HCT116 (cell line): ENCODE measurements around the gene XYLT1. TPM values are rescaled to one million over a fixed set of nuclear protein-coding genes. Genes with fewer than 3 reads are reported as not detected.

Experiments used
- ATAC-seq: fragments of 200-7000 bp; cut with Tn5 transposase; 2 replicates; pipeline ENCODE4 v1.9.1; 2020; ENCODE audit warnings: mild to moderate bottlenecking, moderate library complexity
- BruUV-seq: library from RNA; stranded (reverse); fragments of 400-500 nt; replicated peaks from 2 replicates; lab custom pipeline; 2021; lab: Mats Ljungman, UMichigan
- CTCF ChIA-PET: fragments of 300-600 bp; sonication (Branson Sonifier 250); formaldehyde crosslinking; loops from one replicate; lab custom pipeline; 2021; ENCODE audit warnings: antibody characterized with exemption; lab: Charles Lee
- POLR2A ChIA-PET: fragments of 300-600, 350-600 bp; sonication (Branson Sonifier 250); formaldehyde crosslinking; loops from one replicate; lab custom pipeline; 2021; ENCODE audit warnings: antibody characterized with exemption; lab: Charles Lee
- RAD21 ChIA-PET, 2 experiments: fragments of 300-600 bp; sonication (Branson Sonifier 250); formaldehyde crosslinking; loops; one replicate each; lab custom pipeline; 2023; ENCODE audit warnings: low total read pairs in 2 of 2; ENCODE audit not compliant: uncharacterized antibody in 2 of 2, unreplicated experiment in 2 of 2, low non-redundant PET in 1 of 2; lab: Charles Lee
- DNase-seq: peaks from one replicate; pipeline ENCODE4 v3.0.0-alpha.2; 2010; ENCODE audit warnings: low read depth, low spot score
- H2AFZ ChIP-seq: fragments of 200-600 bp; shearing (Covaris generic), sonication (generic); 2 replicates; pipeline ENCODE4 v1.6.1; 2017; ENCODE audit warnings: low read depth, mixed run types, mixed read lengths, antibody characterized with exemption, low read length; ENCODE audit not compliant: poor library complexity, severe bottlenecking
- H3K27ac ChIP-seq: 2 replicates; pipeline ENCODE4 v1.5.1; 2012; ENCODE audit warnings: low read depth, low read length
- H3K27me3 ChIP-seq: fragments of 200-600 bp; sonication (generic); 2 replicates; pipeline ENCODE4 v1.6.1; 2016; ENCODE audit warnings: mixed run types, low read length, mixed read lengths; ENCODE audit not compliant: insufficient read depth
- H3K36me3 ChIP-seq, 2 experiments: fragments of 200-500 bp in 1 of 2; fragments of 200-600 bp in 1 of 2; sonication (Bioruptor generic) in 1 of 2; sonication (generic) in 1 of 2; 2 replicates each; pipeline versions ENCODE4 v1.5.1 to v1.6.1; 2014 to 2016; ENCODE audit warnings: low read length in 2 of 2, inconsistent platforms in 1 of 2, mixed read lengths in 1 of 2, mixed run types in 1 of 2; ENCODE audit not compliant: insufficient read depth in 2 of 2, control insufficient read depth in 1 of 2
- H3K4me1 ChIP-seq, 2 experiments: fragments of 200-600 bp in 1 of 2; sonication (generic) in 1 of 2; 2 replicates each; pipeline versions ENCODE4 v1.5.1 to v1.6.1; 2012 to 2017; ENCODE audit warnings: low read length in 2 of 2, inconsistent platforms in 1 of 2, mild to moderate bottlenecking in 1 of 2, mixed read lengths in 1 of 2, mixed run types in 1 of 2, moderate library complexity in 1 of 2; ENCODE audit not compliant: insufficient read depth in 2 of 2, control insufficient read depth in 1 of 2
- H3K4me2 ChIP-seq: fragments of 200-600 bp; sonication (generic); 2 replicates; pipeline ENCODE4 v1.6.1; 2017; ENCODE audit warnings: mixed run types, low read length, mixed read lengths
- H3K4me3 ChIP-seq, 2 experiments: fragments of 200-600 bp in 1 of 2; sonication (generic) in 1 of 2; replicated peaks in 1 of 2; 2 replicates each; pipeline ENCODE4 v1.5.1; 2011 to 2016; ENCODE audit warnings: low read length in 2 of 2, control low read depth in 1 of 2, low read depth in 1 of 2, mild to moderate bottlenecking in 1 of 2, mixed read lengths in 1 of 2, mixed run types in 1 of 2
- H3K79me2 ChIP-seq: fragments of 200-600 bp; sonication (generic); 2 replicates; pipeline ENCODE4 v1.6.1; 2017; ENCODE audit warnings: mild to moderate bottlenecking, mixed run types, low read length, moderate library complexity, mixed read lengths; ENCODE audit not compliant: insufficient read depth
- H3K9ac ChIP-seq: fragments of 200-600 bp; sonication (generic); 2 replicates; pipeline ENCODE4 v1.6.1; 2016; ENCODE audit warnings: low read length, mixed read lengths
- H3K9me2 ChIP-seq: fragments of 200-600 bp; sonication (generic), shearing (Covaris generic); 2 replicates; pipeline ENCODE4 v1.6.1; 2017; ENCODE audit warnings: mixed run types, mild to moderate bottlenecking, moderate library complexity; ENCODE audit not compliant: insufficient read depth
- H3K9me3 ChIP-seq, 2 experiments: fragments of 200-500 bp in 1 of 2; fragments of 200-600 bp in 1 of 2; sonication (Bioruptor generic) in 1 of 2; sonication (generic) in 1 of 2; 2 replicates each; pipeline ENCODE4 v1.6.1; 2014 to 2017; ENCODE audit warnings: low read length in 2 of 2, mixed read lengths in 2 of 2, inconsistent platforms in 1 of 2, low read depth in 1 of 2, mild to moderate bottlenecking in 1 of 2, mixed run types in 1 of 2, moderate library complexity in 1 of 2; ENCODE audit not compliant: control insufficient read depth in 1 of 2, insufficient read depth in 1 of 2
- H4K20me1 ChIP-seq: fragments of 200-600 bp; sonication (generic), shearing (Covaris generic); 2 replicates; pipeline ENCODE4 v1.6.1; 2017; ENCODE audit warnings: mixed run types, mild to moderate bottlenecking, moderate library complexity; ENCODE audit not compliant: insufficient read depth
- CEBPB ChIP-seq: IDR thresholded peaks from 2 replicates; pipeline ENCODE4 v1.6.1; 2012; ENCODE audit warnings: low read depth
- EGR1 ChIP-seq: IDR thresholded peaks from 2 replicates; pipeline ENCODE4 v1.6.1; 2012; ENCODE audit warnings: low read depth
- EZH2 ChIP-seq: fragments of 200-600 bp; sonication (generic); IDR thresholded peaks from 2 replicates; pipeline ENCODE4 v1.6.1; 2017; ENCODE audit warnings: antibody characterized with exemption, mixed run types
- EZH2phosphoT487 ChIP-seq: fragments of 200-600 bp; IDR thresholded peaks from 2 replicates; pipeline ENCODE4 v1.6.1; 2018; ENCODE audit warnings: antibody characterized with exemption, borderline replicate concordance
- FOSL1 ChIP-seq: IDR thresholded peaks from 2 replicates; pipeline ENCODE4 v1.6.1; 2012; ENCODE audit warnings: low read depth
- JUND ChIP-seq: IDR thresholded peaks from 2 replicates; pipeline ENCODE4 v1.6.1; 2012
- POLR2A ChIP-seq: IDR thresholded peaks from 2 replicates; pipeline ENCODE4 v1.7.0; 2011; ENCODE audit warnings: borderline replicate concordance; ENCODE audit not compliant: insufficient read depth, insufficient read length; ENCODE audit errors: extremely low read depth
- POLR2AphosphoS5 ChIP-seq: IDR thresholded peaks from 2 replicates; pipeline ENCODE4 v1.6.1; 2011; ENCODE audit warnings: mild to moderate bottlenecking, low read depth, low read length, moderate library complexity
- RAD21 ChIP-seq: IDR thresholded peaks from 2 replicates; pipeline ENCODE4 v1.6.1; 2012; ENCODE audit warnings: low read depth, mild to moderate bottlenecking
- SP1 ChIP-seq: IDR thresholded peaks from 2 replicates; pipeline ENCODE4 v1.6.1; 2012; ENCODE audit warnings: low read depth
- SRF ChIP-seq: IDR thresholded peaks from 2 replicates; pipeline ENCODE4 v1.6.1; 2012; ENCODE audit warnings: low read depth
- TCF7L2 ChIP-seq: IDR thresholded peaks from 2 replicates; pipeline ENCODE4 v1.7.0; 2011; ENCODE audit warnings: borderline replicate concordance, inconsistent platforms; ENCODE audit not compliant: insufficient read depth, insufficient read length; ENCODE audit errors: extremely low read depth
- YY1 ChIP-seq: IDR thresholded peaks from 2 replicates; pipeline ENCODE4 v1.6.1; 2011; ENCODE audit warnings: low read length, low read depth, moderate library complexity, mild to moderate bottlenecking; ENCODE audit not compliant: insufficient replicate concordance; ENCODE audit errors: extremely low read depth
- ZFX ChIP-seq: fragments of 450-650 bp; IDR thresholded peaks from 2 replicates; pipeline ENCODE4 v1.6.1; 2017
- ZNF274 ChIP-seq: fragments of 200-500 bp; sonication (Bioruptor generic); IDR thresholded peaks from 2 replicates; pipeline ENCODE4 v1.6.1; 2014; ENCODE audit warnings: mild to moderate bottlenecking, low read depth, low read length, inconsistent platforms
- intact Hi-C: fragments of 100-400 bp; cut with micrococcal nuclease; formaldehyde crosslinking; loops from 2 replicates; pipeline ENCODE4 v1.10.0; 2022
- total RNA-seq: library from RNA; stranded (reverse); gene quantifications from one replicate; pipeline ENCODE4 v1.2.1, GENCODE V29; 2021; ENCODE audit not compliant: unreplicated experiment
- TF ChIP-seq, protein P1 (sequence below), 3 experiments: fragments of 200-600 bp in 1 of 3; sonication (generic) in 1 of 3; IDR thresholded peaks in 2 of 3; conservative IDR thresholded peaks in 1 of 3; 2 replicates each; pipeline ENCODE4 v1.5.1; 2012 to 2017; ENCODE audit warnings: low read depth in 2 of 3, low read length in 2 of 3, antibody characterized with exemption in 1 of 3, borderline replicate concordance in 1 of 3, control low read depth in 1 of 3, mild to moderate bottlenecking in 1 of 3, mixed read lengths in 1 of 3, mixed run types in 1 of 3, moderate library complexity in 1 of 3; ENCODE audit not compliant: insufficient read depth in 1 of 3
- TF ChIP-seq, protein P2 (sequence below): IDR thresholded peaks from 2 replicates; pipeline ENCODE4 v1.6.1; 2011; ENCODE audit warnings: mild to moderate bottlenecking, low read length, moderate library complexity; ENCODE audit not compliant: insufficient replicate concordance; ENCODE audit errors: extremely low read depth
- TF ChIP-seq, protein P3 (sequence below): IDR thresholded peaks from 2 replicates; pipeline ENCODE4 v1.6.1; 2012; ENCODE audit warnings: low read depth
- TF ChIP-seq, protein P4 (sequence below): IDR thresholded peaks from 2 replicates; pipeline ENCODE4 v1.6.1; 2012

The XYLT1 gene
- total RNA-seq, 1 experiment from 2014 or later, result 4.5 TPM

DNA sequence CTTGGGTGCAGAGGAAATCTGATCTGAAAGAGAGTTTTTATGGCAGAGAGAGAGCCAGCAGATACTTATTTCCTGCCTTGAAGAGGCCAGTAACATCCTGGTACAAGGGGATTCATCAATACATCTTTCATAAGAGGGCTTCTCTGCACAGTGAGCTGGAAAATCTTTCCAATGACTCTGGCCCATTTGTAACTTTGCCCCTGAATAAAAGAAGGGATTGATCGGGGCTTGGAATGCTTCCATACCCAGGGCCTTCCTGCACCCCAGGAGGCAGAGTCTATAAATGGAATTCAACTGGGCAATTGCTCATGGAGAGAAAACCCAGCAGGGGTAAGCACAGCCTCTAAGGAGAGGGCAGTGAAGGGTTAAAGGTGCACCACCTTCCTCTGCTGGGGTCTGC is 163.3 kb downstream of the XYLT1 start:
- RAD21 ChIA-PET, result no interaction called here
- Histone ChIP-seq H2AFZ (no peak overlapping the region), H3K4me2 (no peak overlapping the region), H3K79me2 (no peaks in the 10 kb centered on the region), H3K9me2 (no peaks in the 10 kb centered on the region), H3K36me3 (no peaks in the 10 kb centered on the region), H3K9ac (no peak overlapping the region), H3K9me3 (no peaks in the 10 kb centered on the region), H4K20me1 (no peaks in the 10 kb centered on the region), H3K4me3 (no peak overlapping the region), H3K27ac (no peak overlapping the region), H3K27me3 (no peaks in the 10 kb centered on the region; the same call in 1 of the 2 replicates), H3K4me1 (peaks cover 24 to 42% of the 10 kb centered on the region in 2 experiments)
- TF ChIP-seq, protein P1, sequence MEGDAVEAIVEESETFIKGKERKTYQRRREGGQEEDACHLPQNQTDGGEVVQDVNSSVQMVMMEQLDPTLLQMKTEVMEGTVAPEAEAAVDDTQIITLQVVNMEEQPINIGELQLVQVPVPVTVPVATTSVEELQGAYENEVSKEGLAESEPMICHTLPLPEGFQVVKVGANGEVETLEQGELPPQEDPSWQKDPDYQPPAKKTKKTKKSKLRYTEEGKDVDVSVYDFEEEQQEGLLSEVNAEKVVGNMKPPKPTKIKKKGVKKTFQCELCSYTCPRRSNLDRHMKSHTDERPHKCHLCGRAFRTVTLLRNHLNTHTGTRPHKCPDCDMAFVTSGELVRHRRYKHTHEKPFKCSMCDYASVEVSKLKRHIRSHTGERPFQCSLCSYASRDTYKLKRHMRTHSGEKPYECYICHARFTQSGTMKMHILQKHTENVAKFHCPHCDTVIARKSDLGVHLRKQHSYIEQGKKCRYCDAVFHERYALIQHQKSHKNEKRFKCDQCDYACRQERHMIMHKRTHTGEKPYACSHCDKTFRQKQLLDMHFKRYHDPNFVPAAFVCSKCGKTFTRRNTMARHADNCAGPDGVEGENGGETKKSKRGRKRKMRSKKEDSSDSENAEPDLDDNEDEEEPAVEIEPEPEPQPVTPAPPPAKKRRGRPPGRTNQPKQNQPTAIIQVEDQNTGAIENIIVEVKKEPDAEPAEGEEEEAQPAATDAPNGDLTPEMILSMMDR (IDR thresholded peaks at IDR 0.05 in 2 of 3, conservative IDR thresholded peaks at IDR 0.05 in 1 of 3; ENCODE audit: borderline replicate concordance in 1 of 3, insufficient read depth in 1 of 3, low read depth in 2 of 3, low read length in 2 of 3), result no peak
- TF ChIP-seq RAD21 (no peak), EZH2 (no peak), POLR2A (no peak), POLR2AphosphoS5 (no peak), SRF (no peak), EZH2phosphoT487 (no peak), YY1 (no peak), EGR1 (no peak), SP1 (no peak), FOSL1 (no peak), CEBPB (no peak), JUND (no peak), ZNF274 (no peak), TCF7L2 (no peak), ZFX (no peak)
- TF ChIP-seq, protein P2, sequence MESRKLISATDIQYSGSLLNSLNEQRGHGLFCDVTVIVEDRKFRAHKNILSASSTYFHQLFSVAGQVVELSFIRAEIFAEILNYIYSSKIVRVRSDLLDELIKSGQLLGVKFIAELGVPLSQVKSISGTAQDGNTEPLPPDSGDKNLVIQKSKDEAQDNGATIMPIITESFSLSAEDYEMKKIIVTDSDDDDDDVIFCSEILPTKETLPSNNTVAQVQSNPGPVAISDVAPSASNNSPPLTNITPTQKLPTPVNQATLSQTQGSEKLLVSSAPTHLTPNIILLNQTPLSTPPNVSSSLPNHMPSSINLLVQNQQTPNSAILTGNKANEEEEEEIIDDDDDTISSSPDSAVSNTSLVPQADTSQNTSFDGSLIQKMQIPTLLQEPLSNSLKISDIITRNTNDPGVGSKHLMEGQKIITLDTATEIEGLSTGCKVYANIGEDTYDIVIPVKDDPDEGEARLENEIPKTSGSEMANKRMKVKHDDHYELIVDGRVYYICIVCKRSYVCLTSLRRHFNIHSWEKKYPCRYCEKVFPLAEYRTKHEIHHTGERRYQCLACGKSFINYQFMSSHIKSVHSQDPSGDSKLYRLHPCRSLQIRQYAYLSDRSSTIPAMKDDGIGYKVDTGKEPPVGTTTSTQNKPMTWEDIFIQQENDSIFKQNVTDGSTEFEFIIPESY, result no peak
- TF ChIP-seq, protein P3, sequence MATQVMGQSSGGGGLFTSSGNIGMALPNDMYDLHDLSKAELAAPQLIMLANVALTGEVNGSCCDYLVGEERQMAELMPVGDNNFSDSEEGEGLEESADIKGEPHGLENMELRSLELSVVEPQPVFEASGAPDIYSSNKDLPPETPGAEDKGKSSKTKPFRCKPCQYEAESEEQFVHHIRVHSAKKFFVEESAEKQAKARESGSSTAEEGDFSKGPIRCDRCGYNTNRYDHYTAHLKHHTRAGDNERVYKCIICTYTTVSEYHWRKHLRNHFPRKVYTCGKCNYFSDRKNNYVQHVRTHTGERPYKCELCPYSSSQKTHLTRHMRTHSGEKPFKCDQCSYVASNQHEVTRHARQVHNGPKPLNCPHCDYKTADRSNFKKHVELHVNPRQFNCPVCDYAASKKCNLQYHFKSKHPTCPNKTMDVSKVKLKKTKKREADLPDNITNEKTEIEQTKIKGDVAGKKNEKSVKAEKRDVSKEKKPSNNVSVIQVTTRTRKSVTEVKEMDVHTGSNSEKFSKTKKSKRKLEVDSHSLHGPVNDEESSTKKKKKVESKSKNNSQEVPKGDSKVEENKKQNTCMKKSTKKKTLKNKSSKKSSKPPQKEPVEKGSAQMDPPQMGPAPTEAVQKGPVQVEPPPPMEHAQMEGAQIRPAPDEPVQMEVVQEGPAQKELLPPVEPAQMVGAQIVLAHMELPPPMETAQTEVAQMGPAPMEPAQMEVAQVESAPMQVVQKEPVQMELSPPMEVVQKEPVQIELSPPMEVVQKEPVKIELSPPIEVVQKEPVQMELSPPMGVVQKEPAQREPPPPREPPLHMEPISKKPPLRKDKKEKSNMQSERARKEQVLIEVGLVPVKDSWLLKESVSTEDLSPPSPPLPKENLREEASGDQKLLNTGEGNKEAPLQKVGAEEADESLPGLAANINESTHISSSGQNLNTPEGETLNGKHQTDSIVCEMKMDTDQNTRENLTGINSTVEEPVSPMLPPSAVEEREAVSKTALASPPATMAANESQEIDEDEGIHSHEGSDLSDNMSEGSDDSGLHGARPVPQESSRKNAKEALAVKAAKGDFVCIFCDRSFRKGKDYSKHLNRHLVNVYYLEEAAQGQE, result no peak
- TF ChIP-seq, protein P4, sequence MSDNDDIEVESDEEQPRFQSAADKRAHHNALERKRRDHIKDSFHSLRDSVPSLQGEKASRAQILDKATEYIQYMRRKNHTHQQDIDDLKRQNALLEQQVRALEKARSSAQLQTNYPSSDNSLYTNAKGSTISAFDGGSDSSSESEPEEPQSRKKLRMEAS, result no peak
- ATAC-seq (no peak), DNase-seq (no peak)
- BruUV-seq, result no TSS peak
- intact Hi-C loops, result no loop called here
- CTCF ChIA-PET, result no interaction called here
- POLR2A ChIA-PET, result no interaction called here
